Ovary (tissue), 3 donors: ENCODE data around the gene HSDL2.

Experiments
- EP300 ChIP-seq: sonication (generic); formaldehyde crosslinking; IDR thresholded peaks from one replicate; pipeline ENCODE4 v1.6.1; 2017; ENCODE audit warnings: antibody characterized with exemption
- POLR2A ChIP-seq: fragments of 450-650 bp; IDR thresholded peaks from one replicate; pipeline ENCODE4 v1.6.1; 2017; ENCODE audit warnings: antibody characterized with exemption, mild to moderate bottlenecking, moderate library complexity
- TF ChIP-seq, protein P1 (sequence below), 3 donors: fragments of 450-650 bp in 2 of 3; fragments of 200-600 bp in 1 of 3; IDR thresholded peaks; one replicate each; pipeline versions ENCODE4 v1.5.1 to v1.8.0; 2016 to 2022; ENCODE audit warnings: antibody characterized with exemption in 3 of 3, mild to moderate bottlenecking in 1 of 3
- donor health status: DM: no; HTN: no; CAD: no.

DNA sequence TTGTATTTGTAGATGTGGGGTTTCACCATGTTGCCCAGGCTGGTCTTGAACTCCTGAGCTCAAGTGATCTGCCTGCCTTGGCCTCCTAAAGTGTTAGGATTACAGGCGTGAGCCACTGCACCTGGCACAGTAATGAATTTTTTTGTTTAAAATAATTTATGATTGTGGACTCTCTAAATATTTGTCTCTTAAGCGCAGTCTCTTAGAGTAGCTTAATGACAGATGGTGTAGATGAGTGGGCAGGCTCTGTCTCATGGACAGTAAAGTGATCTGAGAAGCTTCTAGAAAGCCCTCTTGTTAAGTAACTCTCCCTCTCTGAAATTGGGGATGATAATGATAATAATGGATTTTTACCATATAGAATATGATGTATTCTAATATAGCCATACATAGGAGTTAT is 59.3 kb downstream of the HSDL2 start:
- TF ChIP-seq POLR2A (no peak), EP300 (no peak)
- TF ChIP-seq, protein P1, sequence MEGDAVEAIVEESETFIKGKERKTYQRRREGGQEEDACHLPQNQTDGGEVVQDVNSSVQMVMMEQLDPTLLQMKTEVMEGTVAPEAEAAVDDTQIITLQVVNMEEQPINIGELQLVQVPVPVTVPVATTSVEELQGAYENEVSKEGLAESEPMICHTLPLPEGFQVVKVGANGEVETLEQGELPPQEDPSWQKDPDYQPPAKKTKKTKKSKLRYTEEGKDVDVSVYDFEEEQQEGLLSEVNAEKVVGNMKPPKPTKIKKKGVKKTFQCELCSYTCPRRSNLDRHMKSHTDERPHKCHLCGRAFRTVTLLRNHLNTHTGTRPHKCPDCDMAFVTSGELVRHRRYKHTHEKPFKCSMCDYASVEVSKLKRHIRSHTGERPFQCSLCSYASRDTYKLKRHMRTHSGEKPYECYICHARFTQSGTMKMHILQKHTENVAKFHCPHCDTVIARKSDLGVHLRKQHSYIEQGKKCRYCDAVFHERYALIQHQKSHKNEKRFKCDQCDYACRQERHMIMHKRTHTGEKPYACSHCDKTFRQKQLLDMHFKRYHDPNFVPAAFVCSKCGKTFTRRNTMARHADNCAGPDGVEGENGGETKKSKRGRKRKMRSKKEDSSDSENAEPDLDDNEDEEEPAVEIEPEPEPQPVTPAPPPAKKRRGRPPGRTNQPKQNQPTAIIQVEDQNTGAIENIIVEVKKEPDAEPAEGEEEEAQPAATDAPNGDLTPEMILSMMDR (IDR thresholded peaks at IDR 0.05): no peak
